HG03575 (cell line): Measurements from ENCODE around the gene TBX1.
"Not testable (repeated sequence)": the region's sequence is repeated elsewhere in the genome, so short reads cannot be mapped to it uniquely, and the experiment has no call there.

ENCODE experiments used
- ATAC-seq: cut with Tn5 transposase; IDR thresholded peaks from one replicate; pipeline ENCODE4 v1.9.1; 2021; ENCODE audit not compliant: unreplicated experiment, insufficient number of reproducible peaks, low FRiP score; ENCODE audit errors: extremely low read depth

TBX1 gene

DNA sequence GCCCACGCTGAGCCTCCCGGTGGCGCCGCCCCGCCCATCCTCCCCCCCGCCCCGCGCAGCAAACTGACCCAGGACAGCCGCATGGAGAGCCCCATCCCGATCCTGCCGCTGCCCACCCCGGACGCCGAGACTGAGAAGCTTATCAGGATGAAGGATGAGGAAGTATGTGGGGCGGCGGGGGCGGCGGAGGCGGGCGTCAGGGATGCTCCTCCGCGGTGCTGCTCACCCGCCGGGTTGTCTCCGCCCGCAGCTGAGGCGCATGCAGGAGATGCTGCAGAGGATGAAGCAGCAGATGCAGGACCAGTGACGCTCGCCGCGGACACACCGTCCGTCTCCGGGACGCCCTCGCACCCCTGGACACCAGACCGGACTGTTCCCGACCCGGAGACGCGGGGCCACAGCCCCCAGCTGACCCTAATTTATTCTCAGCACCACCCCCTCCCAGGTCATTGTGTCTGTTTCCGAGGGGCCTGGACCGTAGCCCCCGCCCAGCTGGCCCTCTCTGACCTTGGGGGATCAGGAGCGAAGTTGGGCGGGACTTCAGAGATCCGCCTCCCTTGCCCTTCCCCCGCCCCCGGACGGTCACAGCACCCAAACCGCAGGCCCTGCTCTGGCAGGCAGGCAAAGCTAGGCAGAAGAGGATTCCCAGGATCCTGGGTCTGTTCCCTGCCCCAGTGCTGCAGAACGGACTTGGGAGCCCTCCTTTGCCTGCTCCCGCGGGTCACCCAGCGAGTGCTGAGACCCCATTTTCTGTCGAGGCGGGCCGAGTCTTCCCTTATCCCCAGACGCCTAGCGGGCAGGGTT lies 38.2 kb upstream of the TBX1 start:
- ATAC-seq: no peak

DNA sequence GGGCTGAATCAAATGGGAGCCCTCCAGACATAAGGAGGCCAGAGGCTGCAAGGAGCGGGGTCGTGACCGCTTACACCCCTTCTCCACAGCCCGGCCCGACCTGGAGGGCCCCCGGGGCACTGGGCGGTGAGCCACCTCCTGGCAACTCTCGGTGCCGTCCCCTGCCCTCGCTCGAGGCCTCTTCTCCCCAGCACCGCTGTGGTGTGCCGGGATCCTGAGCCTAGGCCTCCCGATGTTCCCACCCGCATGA lies 37.7 kb upstream of the TBX1 start:
- no peak for ATAC-seq

DNA sequence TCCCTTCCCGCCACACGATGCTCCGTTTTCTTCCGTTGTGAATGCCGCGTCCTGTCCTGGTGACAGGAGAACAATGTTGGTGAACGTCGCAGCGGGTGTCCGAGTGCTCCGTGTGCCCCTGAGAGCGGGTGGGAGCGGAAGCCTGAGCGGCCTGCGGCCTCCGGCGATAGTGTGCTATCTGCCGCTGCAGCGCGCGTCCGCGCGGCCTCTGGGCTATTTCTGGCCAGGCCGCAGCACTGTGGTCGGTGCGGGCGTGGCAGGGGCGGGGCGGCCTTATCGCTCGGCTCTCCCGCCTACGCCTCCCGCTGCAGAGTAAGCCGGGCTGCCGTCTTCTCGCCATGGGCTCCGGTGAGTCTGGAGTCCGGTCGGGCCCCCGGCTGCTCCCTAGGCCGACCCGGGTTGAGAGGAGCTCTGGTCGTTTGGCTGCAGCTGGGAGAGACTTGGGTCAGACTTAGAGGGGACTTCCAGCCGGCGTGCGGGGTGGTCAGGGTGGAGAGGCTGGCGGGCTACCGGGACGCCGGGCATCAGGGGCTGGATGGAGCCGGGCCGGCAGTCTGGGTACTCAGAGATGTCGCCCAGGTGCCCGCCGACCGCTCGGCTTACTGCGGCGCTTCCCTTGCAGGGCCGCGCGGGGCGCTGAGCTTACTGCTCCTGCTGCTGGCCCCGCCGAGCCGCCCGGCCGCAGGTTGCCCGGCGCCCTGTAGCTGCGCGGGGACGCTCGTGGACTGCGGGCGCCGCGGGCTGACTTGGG lies 37.2 kb upstream of the TBX1 start, which contains the start of gene GP1BB:
Gene GP1BB, plus strand, starts transcription at position 308 of the 751 bp plus-strand sequence. Its CDS starts 31 bp downstream, at position 339.
- ATAC-seq: no peak

DNA sequence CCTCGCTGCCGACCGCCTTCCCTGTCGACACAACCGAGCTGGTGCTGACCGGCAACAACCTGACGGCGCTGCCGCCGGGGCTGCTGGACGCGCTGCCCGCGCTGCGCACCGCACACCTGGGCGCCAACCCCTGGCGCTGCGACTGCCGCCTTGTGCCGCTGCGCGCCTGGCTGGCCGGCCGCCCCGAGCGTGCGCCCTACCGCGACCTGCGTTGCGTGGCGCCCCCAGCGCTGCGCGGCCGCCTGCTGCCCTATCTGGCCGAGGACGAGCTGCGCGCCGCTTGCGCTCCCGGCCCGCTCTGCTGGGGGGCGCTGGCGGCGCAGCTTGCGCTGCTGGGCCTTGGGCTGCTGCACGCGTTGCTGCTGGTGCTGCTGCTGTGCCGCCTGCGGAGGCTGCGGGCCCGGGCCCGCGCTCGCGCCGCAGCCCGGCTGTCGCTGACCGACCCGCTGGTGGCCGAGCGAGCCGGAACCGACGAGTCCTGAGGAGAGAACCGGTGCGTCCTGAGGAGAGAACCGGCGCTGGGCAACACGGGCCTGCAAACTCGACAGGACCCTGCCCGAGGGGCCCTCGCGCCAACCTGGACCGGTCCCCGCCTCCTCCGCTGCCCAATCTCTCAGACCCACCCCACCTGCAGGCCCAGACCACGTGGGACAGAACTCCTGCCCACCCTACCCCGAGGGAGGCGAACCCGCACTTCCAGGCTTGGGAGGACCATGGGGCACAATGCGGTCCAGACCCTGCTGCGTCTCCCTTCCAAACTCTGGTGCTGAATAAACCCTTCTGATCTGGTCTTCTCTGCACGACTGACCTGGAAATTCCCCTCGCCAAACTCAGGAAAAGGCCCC lies 36.4 kb upstream of the TBX1 start:
- ATAC-seq: no peak

DNA sequence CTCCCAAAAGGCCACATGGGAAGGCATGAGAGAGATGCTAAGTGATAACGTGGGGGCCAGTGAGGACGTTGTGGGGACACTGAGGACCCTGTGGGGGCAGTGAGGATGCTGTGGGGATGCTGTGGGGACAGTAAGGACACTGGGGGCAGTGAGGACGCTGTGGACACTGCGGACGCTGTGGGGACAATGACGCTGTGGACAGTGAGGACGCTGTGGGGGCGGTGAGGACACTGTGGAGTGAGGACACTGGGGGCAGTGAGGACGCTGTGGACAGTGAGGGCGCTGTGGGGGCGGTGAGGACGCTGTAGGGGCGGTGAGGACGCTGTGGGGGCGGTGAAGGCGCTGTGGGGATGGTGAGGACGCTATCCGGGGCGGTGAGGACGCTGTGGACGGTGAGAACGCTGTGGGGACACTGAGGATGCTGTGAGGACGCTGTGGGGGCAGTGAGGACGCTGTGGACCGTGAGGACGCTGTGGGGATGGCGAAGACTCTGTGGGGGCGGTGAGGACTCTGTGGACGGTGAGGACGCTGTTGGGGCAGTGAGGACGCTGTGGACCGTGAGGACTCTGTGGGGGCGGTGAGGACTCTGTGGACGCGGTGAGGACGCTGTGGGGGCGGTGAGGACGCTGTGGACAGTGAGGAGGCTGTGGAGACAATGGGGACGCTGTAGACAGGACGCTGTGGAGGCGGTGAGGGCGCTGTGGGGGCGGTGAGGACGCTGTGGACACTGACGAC lies 35.5 kb upstream of the TBX1 start:
- ATAC-seq: no peak

DNA sequence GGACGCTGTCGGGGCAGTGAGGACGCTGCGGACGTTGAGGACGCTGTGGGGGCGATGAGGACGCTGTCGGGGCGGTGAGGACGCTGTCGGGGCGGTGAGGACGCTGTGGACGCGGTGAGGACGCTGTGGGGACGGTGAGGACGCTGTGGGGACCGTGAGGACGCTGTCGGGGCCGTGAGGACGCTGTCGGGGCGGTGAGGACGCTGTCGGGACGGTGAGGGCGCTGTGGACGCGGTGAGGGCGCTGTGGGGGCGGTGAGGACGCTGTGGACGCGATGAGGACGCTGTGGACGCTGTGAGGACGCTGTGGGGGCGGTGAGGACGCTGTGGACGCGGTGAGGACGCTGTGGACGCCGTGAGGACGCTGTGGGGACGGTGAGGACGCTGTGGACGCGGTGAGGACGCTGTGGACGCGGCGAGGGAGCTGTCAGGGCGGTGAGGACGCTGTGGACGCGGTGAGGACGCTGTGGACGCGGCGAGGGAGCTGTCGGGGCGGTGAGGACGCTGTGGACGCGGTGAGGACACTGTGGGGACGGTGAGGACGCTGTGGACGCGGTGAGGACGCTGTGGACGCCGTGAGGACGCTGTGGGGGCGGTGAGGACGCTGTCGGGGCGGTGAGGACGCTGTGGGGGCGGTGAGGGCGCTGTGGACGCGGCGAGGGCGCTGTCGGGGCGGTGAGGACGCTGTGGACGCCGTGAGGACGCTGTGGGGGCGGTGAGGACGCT lies 34.4 kb upstream of the TBX1 start:
- not testable (repeated sequence) for ATAC-seq

DNA sequence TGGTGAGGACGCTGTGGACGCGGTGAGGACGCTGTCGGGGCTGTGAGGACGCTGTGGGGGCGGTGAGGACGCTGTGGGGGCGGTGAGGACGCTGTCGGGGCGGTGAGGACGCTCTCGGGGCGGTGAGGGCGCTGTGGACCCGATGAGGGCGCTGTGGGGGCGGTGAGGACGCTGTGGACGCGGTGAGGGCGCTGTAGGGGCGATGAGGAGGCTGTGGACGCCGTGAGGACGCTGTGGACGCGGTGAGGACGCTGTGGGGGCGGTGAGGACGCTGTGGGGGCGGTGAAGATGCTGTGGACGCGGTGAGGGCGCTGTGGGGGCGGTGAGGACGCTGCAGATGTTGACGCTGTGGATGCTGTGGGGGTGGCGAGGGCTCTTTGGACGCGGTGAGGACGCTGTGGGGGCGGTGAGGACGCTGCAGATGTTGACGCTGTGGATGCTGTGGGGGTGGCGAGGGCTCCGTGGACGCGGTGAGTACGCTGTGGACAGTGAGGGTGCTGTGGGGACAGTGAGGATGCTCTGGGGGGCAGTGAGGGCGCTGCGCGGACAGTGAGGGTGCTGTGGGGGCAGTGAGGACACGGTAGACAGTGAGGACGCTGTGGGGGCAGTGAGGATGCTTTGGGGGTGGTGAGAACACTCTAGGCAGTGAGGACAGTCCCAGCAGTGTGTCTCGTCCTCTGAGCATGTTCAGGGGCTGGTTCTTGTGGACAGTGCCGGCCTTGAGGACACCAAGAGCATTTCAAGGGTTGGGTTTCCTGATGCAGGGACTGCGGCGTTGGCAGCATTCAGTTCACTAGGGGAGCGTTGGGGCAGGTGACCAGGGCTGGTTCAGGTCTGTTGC lies 33.0 kb upstream of the TBX1 start:
- no peak for ATAC-seq

DNA sequence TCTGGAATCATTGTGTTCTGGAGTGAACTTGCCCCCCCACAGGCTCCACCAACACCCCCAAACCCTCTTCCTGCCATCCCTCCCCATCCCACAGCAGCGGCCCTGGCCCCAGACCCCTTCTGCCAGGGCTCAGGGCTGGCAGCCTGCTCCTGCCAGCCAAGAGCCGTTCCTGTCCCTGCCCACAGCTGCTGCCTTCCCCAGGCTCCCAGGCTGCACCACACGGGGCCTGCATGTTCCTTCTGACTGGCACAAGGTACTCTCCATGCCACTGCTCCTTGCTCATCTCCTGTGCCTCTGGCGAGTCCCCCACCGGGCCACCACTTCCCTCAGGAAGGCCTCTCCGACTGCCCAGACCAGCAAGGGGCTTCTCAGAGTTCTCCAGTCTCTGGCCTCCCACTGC lies 32.3 kb upstream of the TBX1 start:
- ATAC-seq: no peak

DNA sequence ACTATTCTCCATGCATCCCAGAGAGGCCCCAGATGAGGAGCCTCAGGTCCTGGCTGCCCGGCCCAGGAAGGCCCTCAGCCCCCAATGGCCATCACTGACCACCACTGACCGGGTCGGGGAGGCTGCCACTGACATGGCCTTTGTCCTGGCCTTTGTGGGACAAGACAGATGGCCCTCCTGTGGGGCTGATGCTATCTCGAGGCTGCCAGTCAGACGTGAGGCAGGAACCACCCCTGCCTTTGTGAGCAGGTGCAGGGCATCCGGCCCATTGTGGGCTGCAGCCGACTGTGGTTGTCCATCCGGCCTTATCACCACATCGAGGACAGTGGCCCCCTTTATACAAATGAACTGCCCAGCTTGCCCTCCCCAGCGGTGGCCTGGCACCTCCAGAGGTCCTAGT lies 31.7 kb upstream of the TBX1 start:
- no peak for ATAC-seq

DNA sequence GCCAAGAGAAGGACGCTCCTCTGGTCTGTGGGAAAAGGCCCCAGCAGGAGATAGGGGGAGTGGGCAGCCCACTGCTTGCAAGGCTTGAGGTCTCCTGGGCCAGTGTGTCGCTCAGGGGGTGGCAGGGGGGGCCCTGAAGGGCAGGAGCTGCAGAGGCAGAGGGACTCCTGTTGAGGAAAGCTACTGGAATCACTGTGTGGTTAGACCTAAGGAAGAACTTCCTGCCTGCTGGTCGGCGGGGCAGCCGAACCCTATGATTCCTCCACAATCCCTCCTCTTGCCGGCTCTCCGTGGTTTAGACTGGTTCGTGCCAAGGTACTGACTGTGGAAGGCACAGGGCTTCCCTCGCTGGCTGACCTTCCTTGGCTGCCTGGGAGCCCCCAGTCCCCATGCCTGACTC lies 31.1 kb upstream of the TBX1 start:
- no peak for ATAC-seq

DNA sequence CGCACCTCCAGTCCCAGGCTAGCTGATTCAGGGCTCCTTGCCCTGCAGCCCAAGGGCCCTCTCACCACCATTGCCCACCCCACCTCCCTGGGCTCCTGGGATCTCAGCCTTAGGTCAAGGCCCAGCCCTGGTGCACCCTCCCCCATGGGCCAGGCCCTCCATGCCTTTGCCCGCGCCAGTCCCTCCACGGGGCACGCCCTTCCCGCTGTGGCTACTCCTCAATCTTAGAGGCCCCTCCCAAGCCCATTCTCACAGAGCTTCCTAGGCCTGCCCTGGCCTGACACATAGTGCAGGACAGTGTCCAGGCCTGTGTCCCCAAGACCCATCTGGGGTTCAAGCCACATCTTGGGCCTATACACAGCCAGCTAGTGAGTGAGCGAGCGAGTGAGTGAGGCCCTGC lies 30.4 kb upstream of the TBX1 start:
- ATAC-seq: no peak

DNA sequence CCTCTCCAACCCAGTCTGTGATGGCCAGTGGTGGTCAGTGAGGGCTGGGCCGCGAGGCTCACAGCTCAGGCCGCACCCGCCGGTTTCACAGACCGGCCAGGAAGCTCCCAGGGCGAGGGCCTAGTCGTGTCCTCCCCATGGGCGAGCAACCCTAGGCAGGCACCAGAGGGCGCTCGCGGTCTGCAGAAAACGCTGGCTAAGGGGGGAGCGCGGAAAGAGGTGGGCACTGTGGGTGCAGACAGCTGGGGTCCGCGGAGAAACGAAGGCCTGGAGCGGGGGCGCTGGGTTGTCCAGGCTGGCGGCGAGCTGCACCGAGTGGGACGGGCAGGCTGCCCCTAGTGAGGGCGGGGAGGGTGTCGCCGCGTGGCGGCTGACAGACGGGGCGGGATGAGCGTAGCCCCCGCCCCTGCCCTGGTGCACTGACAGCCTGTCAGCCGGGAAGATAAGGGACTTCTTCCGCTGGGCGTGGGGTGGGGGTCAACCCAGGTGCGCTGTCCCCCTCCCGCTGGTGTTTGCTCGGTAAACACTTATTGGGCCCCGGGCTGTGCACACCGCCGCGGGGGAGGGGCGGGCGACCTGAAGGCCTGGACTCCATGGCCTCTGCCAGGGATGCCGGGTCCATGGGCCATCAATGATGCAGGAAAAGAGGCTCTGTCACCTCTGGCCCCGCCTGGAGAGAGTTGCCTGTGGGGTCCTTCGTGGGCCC lies 29.8 kb upstream of the TBX1 start:
- no peak for ATAC-seq

DNA sequence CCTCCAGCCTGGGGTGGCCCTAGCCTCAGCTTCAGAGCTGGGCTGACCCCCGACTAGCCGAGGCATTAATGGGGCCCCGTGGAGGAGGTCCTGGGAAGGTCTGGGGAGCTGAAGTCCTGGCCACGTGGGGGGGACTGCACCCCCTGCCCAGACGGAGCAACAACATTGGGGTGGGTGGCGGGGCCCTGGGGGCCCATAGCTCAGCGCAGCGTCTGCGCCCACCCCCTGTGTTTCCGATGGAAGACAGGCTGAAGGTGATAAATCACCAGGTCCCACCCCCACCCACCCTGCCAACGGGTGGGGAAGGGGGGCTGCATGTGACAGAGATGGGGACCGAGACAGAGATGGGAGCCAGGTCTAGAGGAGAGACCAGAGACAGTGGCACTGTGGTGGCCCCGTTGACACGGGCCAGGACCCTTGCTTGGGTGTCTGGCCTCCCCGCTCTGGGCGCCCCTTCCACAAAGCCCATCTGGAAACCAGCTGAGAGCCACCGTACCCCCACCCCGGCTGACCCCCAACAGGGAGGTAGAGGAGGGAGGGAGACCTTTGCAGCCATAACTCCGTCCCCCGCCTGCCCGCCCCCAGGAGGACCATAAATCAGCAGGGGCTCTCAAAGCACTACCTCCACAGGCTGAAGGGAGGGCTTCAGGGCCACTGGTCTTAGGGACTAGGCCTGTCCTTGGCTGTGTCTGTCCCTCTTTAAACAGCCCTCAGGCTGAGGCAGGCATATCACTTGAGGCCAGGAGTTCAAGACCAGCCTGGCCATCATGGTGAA lies 29.0 kb upstream of the TBX1 start:
- no peak for ATAC-seq

DNA sequence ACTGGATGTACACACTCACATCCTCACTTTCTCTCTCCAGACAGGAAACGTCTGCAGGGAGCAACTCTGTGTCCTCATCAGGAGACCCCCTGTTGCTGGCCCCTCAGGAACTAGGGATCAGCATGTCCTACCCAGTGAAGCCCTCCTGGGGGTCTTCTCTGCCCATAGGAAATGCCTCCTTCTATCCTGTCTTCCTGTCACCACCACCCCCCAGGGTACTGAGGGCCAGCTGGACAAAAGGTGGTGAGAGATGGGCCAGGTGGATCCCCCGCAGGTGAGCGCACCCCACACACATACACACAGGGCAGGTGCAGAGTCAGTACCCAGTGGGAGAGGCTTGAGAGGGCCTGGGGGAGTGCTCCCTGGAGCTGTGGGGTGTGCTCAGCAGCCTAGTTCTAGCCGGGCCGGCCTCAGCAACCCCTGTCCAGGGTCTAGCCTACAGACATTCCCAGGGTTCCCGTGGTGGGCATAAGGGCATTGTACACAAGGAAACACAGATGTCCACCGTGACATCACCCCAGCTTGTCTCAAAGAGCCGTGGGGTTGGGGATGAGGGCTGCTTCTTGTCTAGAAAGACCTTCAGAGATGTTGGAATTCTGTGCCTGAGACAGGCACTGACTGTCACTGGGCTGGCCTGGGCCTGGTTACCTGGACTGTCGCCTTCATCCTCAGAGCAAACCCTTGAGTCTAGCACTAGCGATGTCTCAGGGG lies 28.0 kb upstream of the TBX1 start:
- no peak for ATAC-seq

DNA sequence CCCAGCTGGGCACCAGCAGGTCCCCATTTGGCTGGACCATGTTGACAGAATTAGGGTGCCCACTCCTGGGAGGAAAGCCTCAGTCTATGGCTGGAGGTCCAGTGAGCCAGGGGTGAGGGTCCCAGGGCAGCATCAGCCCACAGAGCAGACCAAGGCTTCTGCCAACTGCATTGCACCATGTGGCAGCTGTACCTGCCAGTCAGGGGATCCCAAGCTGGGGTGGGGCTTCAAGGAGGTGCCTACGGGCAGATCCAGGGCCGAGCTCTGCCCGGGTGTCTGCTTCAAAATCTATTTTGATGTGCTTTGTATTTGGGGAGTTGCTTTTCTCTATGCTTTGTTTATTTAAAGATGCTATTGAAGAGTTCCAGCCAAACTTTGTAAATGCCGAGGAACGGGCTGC lies 26.8 kb upstream of the TBX1 start:
- no peak for ATAC-seq

DNA sequence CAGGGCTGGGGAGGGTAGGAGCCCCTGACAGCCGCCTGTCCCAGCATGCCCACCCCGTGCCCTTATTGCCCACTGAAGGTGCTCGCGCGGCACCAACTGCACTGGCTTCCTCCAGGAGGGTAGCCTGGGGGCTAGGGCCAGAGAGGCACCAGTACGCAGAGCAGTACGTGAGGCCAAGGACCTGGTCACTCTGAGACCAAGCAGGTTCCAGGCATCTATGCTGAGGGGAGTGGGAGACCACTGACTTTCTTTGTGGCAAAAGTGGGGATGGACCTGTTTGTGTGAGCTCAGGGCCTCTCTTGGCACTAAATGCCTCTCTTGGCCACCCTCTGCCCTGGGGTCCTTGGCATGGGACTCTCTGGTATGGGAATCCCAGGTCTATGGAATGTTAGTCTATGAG lies 26.4 kb upstream of the TBX1 start:
- no peak for ATAC-seq
